ENCODE measurements around the gene ABI2. TPM values are rescaled to one million over a fixed set of nuclear protein-coding genes. Genes with fewer than 3 reads are reported as not detected.

Gene ABI2
- total RNA-seq, 1 donor from 2014 or later: 24.4 TPM

GRCh38 chr2:203310688-203311436 is 17.3 kb upstream of the ABI2 start:
- TF ChIP-seq CTCF (conservative IDR thresholded peaks at IDR 0.05; ENCODE audit: low read depth, low read length): no peak
- DNase-seq (ENCODE audit: low read depth): no peak
- H3K4me3 ChIP-seq (ENCODE audit: low read depth, low read length): no peak overlapping the region

- TF ChIP-seq CTCF (conservative IDR thresholded peaks at IDR 0.05; ENCODE audit: low read depth, low read length): no peak
- DNase-seq (ENCODE audit: low read depth): no peak
Observed at GRCh38 chr2:203326356-203326755, 1.8 kb upstream of the ABI2 start.

GRCh38 chr2:203327582-203327900 is 653 bp upstream of the ABI2 start:
- H3K4me3 ChIP-seq (ENCODE audit: low read depth, low read length): peak overlapping the region; percentile 60
- DNase-seq (ENCODE audit: low read depth): no peak
- no peak for TF ChIP-seq CTCF (conservative IDR thresholded peaks at IDR 0.05; ENCODE audit: low read depth, low read length)

More at GRCh38 chr2:203326356-203326755, 1.8 kb upstream of the ABI2 start:
- no peak overlapping the region for H3K4me3 ChIP-seq (ENCODE audit: low read depth, low read length)

- DNase-seq (ENCODE audit: low read depth): no peak
- H3K4me3 ChIP-seq (ENCODE audit: low read depth, low read length): peak overlapping the region; percentile 60
- no peak for TF ChIP-seq CTCF (conservative IDR thresholded peaks at IDR 0.05; ENCODE audit: low read depth, low read length)
Observed at GRCh38 chr2:203328760-203329540, 756 bp downstream of the ABI2 start.

- H3K4me3 ChIP-seq (ENCODE audit: low read depth, low read length): peak overlapping the region; percentile 60
- TF ChIP-seq CTCF (conservative IDR thresholded peaks at IDR 0.05; ENCODE audit: low read depth, low read length): no peak
- DNase-seq (ENCODE audit: low read depth): no peak
Observed at GRCh38 chr2:203330434-203330833, 2.2 kb downstream of the ABI2 start.

GRCh38 chr2:203338322-203338721 is 10.1 kb downstream of the ABI2 start:
- no peak overlapping the region for H3K4me3 ChIP-seq (ENCODE audit: low read depth, low read length)
- no peak for TF ChIP-seq CTCF (conservative IDR thresholded peaks at IDR 0.05; ENCODE audit: low read depth, low read length)
- no peak for DNase-seq (ENCODE audit: low read depth)
